Spleen (tissue), 7 donors: ENCODE measurements around the gene MKRN3.

ENCODE experiments used
- CTCF ChIP-seq, 11 experiments: fragments of 200-600 bp in 7 of 11; fragments of 450-650 bp in 4 of 11; sonication (generic) in 4 of 11; IDR thresholded peaks in 8 of 11; conservative IDR thresholded peaks in 3 of 11; 1 replicate in 7 of 11; 2 replicates in 4 of 11; pipeline versions ENCODE4 v1.4.0 to v1.8.0; 2016 to 2021; ENCODE audit warnings: antibody characterized with exemption in 11 of 11, inconsistent platforms in 4 of 11, mild to moderate bottlenecking in 1 of 11
- POLR2A ChIP-seq, 3 donors: fragments of 450-650 bp; IDR thresholded peaks; one replicate each; pipeline ENCODE4 v1.5.1; 2017; ENCODE audit warnings: antibody characterized with exemption in 3 of 3, mild to moderate bottlenecking in 1 of 3
- donor health status: DM: no; HTN: no; CAD: no; lungs with moderate emphysema.
- donor health status: DM: no; HTN: no; CAD: no.
- donor health status: DM: no; HTN: no; CAD: no.

- TF ChIP-seq CTCF (IDR thresholded peaks at IDR 0.05 in 8 of 11, conservative IDR thresholded peaks at IDR 0.05 in 3 of 11) (no peak), POLR2A (IDR thresholded peaks at IDR 0.05) (no peak)
These were observed 5.0 kb downstream of the MKRN3 start for GRCh38 chr15:23570486-23570885.
